HG03196 (cell line): Measurements from ENCODE around the gene RAPGEF5.

Experiments used
- ATAC-seq: cut with Tn5 transposase; IDR thresholded peaks from one replicate; pipeline ENCODE4 v1.9.1; 2021; ENCODE audit not compliant: unreplicated experiment

The RAPGEF5 gene

DNA sequence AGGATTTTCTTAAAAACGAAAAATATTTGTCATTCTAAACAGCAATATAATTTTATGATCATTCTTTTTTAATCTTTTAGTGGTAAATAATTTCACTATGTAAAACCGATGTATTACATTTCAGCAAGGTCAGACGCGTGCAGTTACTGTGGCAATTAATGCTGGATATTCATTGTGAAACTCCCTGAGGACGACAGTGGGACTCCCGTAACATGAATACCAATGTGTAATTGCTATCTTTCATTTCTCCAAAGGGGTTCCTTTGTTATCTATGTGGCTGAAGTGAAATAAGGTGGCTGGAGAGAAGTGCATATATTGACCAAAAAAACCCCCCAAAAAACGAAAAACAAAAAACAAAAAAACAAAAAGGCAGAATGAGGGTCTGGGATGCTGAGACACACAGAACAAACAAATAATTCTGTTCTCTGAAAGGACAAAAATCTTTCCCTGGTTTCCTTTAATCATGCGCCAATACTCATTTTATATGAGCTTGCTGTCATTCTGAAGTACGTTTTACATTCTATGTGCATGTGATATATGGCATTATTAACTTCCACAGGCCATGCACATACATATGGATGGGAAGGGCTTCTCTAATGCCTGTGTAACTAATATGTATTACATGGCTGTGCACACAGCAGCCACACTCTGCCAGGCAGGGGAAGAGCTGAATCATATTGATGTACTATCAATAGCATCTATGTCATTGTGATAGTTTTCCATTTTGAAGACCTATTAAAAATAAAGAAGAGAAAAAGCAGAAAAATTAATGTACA lies 161.4 kb downstream of the RAPGEF5 start:
- ATAC-seq: no peak

DNA sequence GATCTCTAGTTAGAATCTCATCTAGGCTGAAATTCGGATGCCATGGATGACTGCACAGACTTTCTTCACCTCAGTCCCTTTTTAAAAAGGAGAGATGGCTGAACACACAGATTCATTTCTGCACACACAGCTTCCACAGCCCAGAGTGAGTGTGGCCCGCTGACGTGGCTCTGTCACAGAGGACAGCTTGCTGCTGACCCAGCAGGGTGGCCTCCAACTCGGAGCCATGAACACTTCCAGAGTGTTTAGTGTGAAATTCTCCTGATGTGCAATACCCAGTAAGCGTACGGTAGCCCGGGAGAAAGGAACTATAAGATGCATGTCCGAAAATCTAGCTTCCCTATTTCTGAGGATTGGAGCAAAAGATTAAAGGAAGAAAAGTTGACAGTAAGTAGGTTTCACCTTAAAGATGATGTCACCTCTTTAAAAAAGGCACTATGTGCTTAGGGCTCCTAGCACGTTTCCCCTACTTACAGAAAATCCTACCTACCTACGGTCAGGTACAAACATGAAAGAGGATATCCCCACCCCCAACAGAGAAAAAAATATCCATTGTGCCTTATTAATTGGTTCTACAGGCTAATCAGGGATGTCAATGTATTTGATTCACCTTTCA lies 162.2 kb downstream of the RAPGEF5 start:
- no peak for ATAC-seq

DNA sequence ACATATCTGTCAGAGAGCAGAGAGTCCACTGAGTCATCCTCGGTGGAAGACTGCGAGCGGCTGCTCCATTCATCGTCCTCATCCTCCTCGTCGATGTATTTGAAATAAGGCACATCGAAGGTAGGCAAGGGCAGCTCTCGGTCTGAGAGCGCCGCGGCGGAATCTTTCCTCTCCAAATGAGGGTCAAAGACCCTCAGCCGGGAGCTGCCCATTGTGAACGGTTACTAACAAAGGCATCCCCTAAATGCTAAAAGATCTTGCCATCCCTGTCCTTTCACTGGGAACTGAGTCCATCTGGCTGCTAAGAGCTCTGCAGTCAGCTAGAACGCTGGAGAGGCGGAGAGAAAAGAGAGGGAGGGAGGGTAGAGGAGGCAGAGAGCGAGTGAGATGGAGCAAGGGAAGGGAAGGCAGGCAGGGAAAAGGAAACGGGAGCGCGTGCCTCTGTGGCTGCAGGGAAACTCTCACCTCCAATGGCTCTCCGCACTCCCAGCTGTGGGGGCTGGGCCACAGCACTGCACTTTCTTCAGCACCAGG lies 163.4 kb downstream of the RAPGEF5 start:
- ATAC-seq: no peak

DNA sequence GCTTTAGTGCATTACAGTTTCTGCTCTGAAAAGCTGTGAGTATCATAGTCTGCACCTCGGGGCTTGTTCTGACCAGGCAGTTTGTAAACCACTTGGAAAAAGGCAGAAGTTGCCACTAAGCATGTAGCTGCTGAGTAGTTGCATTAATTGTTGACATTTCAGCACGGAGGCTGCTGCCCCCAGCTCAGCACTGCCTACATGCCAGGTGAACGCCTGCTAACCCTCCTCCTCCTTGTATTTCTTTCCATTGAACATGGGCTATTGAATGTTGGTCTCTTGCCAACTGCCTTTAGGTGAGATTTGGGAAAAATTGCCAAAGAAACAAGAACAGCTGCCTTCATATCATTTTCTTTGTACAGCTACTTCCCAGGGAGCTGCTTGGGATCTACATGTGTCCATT lies 164.2 kb downstream of the RAPGEF5 start:
- ATAC-seq: no peak

DNA sequence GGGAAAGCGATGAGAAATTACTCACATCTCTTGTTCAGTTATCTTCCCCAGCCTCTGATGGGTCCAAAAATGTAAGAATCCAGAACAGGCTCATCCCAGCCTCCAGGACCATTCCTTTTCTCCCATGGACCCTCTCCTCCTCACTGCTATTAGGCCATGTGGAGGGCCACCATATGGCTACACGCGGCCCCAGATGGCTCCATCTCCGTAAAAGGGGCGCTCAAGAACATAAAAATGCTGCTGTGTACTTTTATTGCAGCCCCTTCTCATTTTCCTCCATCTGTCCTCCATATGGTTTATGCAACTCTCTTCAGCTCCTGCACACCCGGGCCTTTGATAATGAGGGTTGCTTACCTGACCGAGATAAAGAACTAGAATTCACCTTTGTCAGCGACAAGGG lies 166.2 kb downstream of the RAPGEF5 start:
- no peak for ATAC-seq

DNA sequence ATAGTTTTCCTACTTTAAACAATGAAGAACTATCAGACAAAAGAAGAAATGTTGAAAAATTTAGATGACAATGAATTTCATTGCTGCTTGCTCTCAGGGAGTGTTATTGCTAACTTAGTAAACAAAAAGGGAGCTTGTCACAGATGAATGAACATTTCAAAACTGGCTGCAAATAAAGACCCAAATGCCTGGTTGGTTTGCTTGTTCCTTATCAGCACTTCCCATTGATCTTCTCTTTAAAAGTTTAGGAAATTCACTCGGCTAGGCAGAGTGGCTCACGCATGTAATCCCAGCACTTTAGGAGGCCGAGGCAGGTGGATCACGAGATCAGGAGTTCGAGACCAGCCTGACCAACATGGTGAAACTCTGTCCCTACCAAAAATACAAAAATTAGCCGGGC lies 167.2 kb downstream of the RAPGEF5 start:
- no peak for ATAC-seq

DNA sequence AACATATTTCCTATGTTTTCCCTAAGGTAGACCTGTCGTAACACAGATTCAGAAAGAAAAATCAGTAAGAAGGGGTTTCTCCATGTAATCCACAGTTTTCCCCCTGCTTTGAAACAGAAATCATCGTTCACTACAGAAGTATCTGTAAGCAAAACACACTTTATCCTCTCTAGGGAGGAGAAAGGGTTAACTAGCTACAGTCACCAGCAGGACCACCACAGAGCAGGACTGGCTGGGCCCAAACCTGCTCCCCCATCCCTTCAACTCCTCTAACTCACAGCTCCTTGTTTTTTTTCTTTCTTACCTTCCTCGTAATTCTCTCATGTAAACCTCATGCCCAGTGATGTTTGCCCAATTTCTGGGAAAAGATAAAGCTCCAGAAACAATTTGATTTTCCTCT lies 167.7 kb downstream of the RAPGEF5 start:
- no peak for ATAC-seq

DNA sequence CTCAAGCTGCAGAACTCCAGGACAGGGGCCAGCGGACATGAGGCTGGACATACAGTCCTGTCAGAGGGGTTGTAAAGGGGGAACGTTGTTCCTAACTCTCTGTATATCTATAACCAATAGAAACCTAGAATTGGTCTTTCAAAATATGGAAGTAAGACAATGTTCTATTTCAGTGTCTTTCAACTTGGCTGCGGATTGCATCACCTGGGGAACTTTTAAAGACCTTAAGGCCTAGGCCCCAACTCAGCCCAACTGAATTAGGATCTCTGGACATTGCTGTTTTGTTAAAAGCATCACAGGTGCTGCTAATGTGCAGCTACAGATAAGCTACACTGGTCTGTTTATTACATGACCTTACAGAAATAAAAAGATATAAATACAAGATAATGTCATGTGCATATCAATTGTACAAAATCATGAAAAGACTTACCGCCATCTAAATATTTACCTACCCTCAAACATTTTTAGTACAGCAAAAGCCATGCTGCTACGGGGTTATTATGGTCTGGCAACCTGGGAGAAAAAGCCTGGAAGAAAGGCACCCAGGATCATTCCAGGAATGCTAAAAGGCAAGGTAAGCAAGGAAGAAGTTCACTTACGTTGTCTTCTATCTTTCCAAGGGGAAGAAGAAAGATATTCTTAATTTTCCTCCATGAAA lies 169.1 kb downstream of the RAPGEF5 start:
- ATAC-seq: no peak

DNA sequence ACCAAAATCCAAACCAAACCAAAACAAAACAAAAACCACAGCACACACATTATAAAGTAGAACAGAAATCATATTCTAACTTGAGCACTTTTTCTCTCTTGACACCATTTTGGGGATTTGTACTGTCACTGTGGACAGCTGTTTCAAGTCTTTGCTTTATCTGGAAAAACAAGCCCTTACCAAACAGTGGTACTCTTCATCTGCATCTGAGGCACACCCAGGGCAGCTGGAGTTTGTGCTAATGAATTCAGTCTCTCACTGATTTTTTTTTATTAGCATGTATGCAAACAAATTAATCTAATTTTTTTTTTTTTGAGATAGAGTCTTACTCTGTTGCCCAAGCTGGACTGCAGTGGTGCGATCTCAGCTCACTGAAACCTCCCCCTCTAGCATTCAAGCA lies 171.4 kb downstream of the RAPGEF5 start:
- ATAC-seq: no peak

DNA sequence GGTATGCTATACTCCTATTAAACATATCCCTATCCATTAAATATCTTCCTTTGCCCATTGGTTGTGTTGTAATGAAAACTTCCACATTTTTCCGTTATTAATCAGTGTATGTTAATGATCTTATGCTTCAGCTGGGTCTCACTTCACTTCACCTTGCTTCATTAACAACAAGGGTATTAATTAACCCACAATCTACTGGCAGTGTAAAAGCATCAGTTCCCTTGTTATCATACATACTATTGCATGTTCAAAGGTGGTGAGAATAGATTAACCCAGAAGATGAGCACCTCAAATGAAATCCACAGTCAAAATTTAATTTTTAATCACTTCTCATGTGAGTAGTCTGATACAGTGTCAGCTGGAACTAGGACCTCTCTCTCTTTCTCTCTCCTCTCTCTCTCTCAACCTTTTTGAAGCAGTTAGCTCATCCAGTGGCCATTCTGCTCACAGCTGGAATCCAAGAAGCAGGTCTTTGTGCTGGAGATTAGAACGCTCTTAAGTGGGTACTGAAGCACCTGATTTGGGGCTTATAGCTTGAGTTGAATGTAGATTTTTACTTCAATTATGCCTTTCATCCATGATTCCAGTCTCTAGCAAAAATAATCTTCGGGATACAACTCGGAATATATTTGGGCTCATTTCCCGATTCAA lies 172.3 kb downstream of the RAPGEF5 start:
- no peak for ATAC-seq

DNA sequence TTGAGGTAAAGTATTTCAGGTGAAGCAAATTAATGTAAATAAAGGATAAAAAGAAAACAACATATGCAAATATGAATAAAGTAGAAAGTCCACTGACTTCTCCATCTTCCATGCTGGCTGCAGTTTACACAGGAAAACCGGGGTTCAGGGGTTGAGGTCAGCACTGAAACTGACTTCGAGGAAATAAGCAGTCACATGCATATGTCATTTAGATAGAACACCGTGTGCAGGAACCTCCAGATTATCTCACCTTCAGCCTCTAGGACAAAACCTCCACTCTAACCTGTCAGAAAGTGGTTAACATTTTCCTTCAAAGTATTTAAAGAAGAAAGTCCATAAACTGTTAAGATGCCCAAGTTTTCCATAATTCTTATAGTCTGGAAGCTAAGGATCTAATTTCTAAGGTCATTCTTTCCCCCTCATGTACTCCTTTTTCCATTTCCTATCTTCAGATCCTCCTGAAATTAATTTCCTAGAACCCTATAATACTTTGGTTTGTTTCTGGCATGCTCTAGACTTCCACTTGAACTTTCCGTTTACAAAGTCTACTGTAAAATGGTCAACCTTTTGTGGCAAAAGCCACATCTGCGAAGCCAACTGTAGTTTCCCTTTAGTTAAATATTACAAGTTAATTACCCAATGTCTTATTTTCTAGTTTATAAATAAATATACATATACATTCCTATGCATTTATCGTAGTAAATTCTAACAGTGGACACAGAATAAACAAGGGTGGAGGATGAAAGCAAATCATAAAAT lies 173.3 kb downstream of the RAPGEF5 start:
- no peak for ATAC-seq

DNA sequence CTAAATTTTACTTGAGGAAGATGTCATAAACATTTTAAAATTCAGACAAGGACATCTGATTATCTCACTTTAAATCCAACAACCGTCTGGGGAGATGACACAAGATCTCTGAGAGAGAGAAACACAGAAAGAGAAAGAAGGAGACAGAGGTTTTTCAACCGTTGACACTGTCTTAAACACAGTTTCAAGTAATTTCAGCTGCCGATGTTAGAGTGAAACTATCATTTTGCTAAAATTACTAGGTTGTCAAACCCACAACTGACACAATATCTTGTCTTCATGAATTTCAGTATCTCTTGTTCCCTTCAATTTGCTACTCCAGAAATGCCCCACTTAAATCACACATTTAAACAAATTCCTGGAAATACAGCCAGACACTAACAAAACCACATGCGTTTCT lies 174.8 kb downstream of the RAPGEF5 start:
- no peak for ATAC-seq

DNA sequence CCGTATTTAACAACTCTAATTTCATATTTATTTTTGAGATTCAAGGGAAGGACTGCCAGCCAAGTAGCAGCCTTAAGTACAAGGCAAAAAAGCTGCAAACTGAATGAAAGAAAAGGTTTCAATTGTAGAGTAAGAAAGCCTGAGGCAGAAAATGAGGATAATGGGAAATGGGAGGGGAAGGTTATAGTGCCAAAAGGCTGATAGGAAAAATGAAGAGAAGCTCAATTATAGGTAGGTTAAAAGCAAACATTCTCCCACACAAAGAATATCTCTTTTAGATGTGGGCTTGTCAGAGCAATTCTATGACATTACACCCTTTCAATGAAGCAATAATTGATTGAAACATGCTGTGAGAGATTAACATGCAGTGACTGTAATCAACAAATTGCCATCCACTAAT lies 175.3 kb downstream of the RAPGEF5 start:
- ATAC-seq: no peak

DNA sequence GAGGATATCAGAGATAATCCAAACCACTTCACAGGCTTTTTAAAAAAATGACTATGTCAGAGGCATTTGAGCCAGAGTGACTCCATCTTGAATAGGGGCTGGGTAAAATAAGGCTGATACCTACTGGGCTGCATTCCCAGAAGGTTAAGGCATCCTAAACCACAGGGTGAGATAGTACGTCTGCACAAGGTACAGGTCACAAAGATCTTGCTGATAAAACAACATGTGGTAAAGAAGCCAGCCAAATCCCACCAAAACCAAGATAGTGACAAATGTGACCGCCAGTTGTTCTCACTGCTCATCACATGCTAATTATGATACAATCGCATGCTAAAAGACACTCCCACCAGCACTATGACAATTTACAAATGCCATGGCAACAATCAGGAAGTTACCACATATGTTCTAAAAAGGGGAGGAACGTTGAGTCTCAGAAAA lies 177.5 kb downstream of the RAPGEF5 start:
- ATAC-seq: no peak

DNA sequence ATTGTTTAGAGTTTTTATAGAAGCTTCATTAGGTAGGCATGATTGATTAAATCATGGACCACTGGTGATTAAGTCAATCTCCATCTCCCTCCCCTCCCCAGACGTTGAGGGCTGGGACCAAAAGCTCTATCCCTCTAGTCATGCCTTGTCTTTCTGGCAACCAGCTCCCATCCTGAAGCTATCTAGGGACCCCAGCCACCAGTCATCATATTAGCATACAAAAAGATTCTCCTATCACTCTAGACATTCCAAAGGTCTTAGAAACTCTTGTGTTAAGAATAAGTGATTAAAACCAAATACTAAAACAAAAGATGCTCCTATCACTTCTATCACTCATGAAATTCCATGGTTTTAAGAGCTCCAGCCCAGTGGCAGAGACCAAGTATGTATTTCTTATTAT lies 178.2 kb downstream of the RAPGEF5 start:
- ATAC-seq: no peak

DNA sequence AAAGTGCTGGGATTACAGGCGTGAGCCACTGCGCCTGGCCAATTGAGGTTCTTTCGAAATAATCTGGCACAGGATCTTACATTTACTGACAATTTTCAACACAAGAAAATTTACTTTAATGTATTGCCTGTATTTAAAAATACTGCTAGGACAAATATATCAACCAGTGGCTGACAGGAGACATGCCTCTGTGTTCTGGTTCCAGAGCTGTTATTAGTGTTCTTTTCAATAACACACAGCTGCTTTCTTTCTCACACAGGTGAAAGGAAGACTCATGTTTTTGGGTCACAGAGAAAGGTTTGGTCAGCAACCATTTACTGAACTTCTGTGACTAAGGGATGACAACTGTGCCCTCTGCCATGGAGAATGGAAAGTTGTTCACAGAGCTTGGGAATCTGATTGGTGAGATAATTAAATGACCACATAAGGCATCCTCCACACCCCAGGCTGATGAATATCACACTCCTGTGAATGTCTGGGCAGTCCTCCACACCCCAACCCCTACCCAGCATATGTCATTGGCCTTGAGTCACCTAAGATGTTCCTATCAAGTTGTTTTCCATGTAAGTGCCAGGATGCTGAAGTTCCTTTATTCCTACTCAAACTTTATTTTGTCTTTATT lies 180.1 kb downstream of the RAPGEF5 start:
- no peak for ATAC-seq

DNA sequence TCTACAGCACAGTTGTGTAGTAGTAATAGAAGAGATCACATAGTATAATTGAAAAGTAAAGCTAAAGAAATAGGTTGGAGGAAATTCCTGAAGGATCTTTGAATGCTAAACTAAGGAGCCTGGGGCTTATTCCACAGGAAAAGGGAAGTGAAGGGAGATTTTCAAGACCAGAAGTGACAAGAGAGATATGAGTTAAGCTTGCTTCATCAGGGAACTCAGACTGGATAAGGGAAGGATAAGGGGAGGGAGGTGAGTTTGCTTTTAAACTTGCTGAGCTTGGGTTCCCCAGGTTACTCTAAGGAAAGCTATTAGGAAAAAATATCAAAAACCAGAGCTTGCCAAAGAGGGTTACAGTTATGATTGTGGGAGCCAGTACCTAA lies 182.4 kb downstream of the RAPGEF5 start:
- ATAC-seq: no peak

DNA sequence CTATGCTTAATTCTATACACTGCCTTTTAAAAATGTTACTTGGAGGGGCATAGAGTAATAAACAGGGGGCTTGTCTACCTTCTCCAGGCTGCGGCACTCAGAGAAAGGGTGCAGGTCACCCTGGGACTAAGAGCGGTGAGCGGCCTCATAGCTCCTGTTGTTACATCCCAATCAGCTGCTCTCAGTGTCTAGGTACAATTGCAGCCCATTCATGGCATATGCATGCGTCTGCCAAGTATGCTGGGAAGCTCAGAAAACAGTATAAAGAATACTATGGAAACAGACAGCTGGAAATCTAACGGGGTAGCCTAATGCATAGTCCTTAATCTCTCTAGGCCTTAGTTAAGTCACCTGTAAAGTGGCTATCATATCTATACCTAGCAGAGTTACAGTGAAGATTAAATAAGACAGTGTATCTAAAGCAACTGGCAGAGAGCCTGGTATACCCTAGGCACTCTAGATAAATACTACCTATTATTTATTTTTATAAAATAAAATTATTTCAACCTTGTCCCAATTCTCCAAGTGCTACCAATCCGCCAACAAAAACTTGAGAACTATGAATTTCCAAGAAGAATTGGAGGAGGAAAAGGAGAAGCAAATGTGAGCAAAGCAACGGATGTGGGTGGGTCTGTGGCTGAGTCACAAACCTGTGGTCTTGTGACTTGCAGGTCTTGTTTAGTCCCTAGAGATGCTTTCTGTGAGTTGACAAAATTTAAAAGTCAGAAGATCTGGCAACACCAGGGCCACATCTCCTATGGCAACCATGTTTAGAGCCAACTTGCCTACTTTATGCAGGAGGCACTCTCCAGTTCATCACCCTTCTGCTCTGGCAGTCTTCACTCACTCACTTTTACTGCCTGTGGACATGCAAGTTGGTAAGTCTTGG lies 183.0 kb downstream of the RAPGEF5 start:
- ATAC-seq: peak; percentile 95

DNA sequence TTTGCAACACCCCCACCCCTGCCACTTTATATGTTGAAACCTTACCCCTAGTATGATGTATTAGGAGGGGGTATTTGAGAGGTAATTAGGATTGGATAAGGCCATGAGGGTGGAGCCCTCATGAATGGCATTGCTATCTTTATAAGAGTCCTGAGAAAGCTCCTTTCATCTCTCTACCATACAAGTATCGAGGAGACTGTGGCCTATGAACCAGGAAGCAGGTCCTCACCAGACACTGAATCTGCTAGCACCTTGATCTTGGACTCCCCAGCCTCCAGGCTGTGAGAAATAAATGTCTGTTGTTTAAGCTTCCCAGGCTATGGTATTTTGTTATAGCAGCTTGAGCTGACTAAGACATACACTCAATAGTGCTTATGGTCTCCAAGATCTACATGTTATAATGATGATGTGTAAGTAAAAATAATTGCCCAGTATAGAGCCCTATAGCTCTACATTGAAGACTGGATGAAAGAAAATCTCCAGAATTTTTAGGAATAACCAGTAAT lies 188.8 kb downstream of the RAPGEF5 start:
- ATAC-seq: no peak
